Liver (tissue), 9 donors: ENCODE measurements around the gene MTHFD1L. TPM values are rescaled to one million over a fixed set of nuclear protein-coding genes. Genes with fewer than 3 reads are reported as not detected.

Experiments
- DNase-seq: peaks from one replicate; pipeline ENCODE4 v3.0.0-alpha.2; 2017; ENCODE audit warnings: low spot score
- H3K27ac ChIP-seq, 2 donors: one replicate each; pipeline ENCODE4 v1.7.0; 2013; ENCODE audit warnings: inconsistent platforms in 2 of 2, low read length in 2 of 2, control low read depth in 1 of 2, low read depth in 1 of 2, mild to moderate bottlenecking in 1 of 2
- H3K27me3 ChIP-seq, 4 donors: one replicate each; pipeline versions ENCODE4 v1.6.1 to v1.7.0; 2013; ENCODE audit warnings: low read length in 3 of 4, inconsistent platforms in 1 of 4, mild to moderate bottlenecking in 1 of 4, moderate library complexity in 1 of 4; ENCODE audit not compliant: control insufficient read depth in 4 of 4, insufficient read depth in 4 of 4
- H3K36me3 ChIP-seq, 4 donors: one replicate each; pipeline versions ENCODE4 v1.6.1 to v1.7.0; 2013; ENCODE audit warnings: low read length in 3 of 4, mild to moderate bottlenecking in 3 of 4, low read depth in 1 of 4, moderate library complexity in 1 of 4; ENCODE audit not compliant: control insufficient read depth in 4 of 4, insufficient read depth in 3 of 4
- H3K4me1 ChIP-seq, 4 donors: one replicate each; pipeline versions ENCODE4 v1.6.1 to v1.7.0; 2013; ENCODE audit warnings: low read length in 3 of 4, mild to moderate bottlenecking in 3 of 4, moderate library complexity in 1 of 4; ENCODE audit not compliant: control insufficient read depth in 4 of 4, insufficient read depth in 4 of 4
- H3K4me3 ChIP-seq, 3 donors: one replicate each; pipeline versions ENCODE4 v1.6.1 to v1.7.0; 2013; ENCODE audit warnings: low read length in 3 of 3, control low read depth in 1 of 3, low read depth in 1 of 3, mild to moderate bottlenecking in 1 of 3
- H3K9ac ChIP-seq, 2 donors: one replicate each; pipeline ENCODE4 v1.7.0; 2013; ENCODE audit warnings: low read length in 2 of 2, mild to moderate bottlenecking in 2 of 2, moderate library complexity in 2 of 2, control low read depth in 1 of 2, low read depth in 1 of 2
- H3K9me3 ChIP-seq, 4 donors: one replicate each; pipeline versions ENCODE4 v1.6.1 to v1.7.0; 2013; ENCODE audit warnings: low read length in 3 of 4; ENCODE audit not compliant: control insufficient read depth in 4 of 4
- EGR1 ChIP-seq, 2 donors: IDR thresholded peaks; 2 replicates each; pipeline ENCODE4 v1.6.1; 2016 to 2018; ENCODE audit warnings: antibody characterized with exemption in 2 of 2, low read depth in 2 of 2
- FOXA1 ChIP-seq: IDR thresholded peaks from 2 replicates; pipeline ENCODE4 v1.6.1; 2016; ENCODE audit warnings: antibody characterized with exemption
- FOXA2 ChIP-seq: IDR thresholded peaks from 2 replicates; pipeline ENCODE4 v1.6.1; 2016; ENCODE audit warnings: antibody characterized with exemption
- GABPA ChIP-seq, 2 donors: IDR thresholded peaks in 1 of 2; conservative IDR thresholded peaks in 1 of 2; 2 replicates each; pipeline ENCODE4 v1.6.1; 2016; ENCODE audit warnings: antibody characterized with exemption in 2 of 2, mild to moderate bottlenecking in 1 of 2, moderate library complexity in 1 of 2
- HNF4A ChIP-seq, 2 donors: conservative IDR thresholded peaks; 2 replicates each; pipeline ENCODE4 v1.6.1; 2016; ENCODE audit warnings: antibody characterized with exemption in 2 of 2, mild to moderate bottlenecking in 2 of 2
- HNF4G ChIP-seq: IDR thresholded peaks from 2 replicates; pipeline ENCODE4 v1.6.1; 2016; ENCODE audit warnings: antibody characterized with exemption
- JUND ChIP-seq, 2 donors: IDR thresholded peaks; 2 replicates each; pipeline ENCODE4 v1.6.1; 2016; ENCODE audit warnings: antibody characterized with exemption in 2 of 2
- NR2F2 ChIP-seq: IDR thresholded peaks from 2 replicates; pipeline ENCODE4 v1.6.1; 2016; ENCODE audit warnings: antibody characterized with exemption
- RAD21 ChIP-seq, 2 donors: IDR thresholded peaks; 2 replicates each; pipeline ENCODE4 v1.6.1; 2016; ENCODE audit warnings: antibody characterized with exemption in 2 of 2, mild to moderate bottlenecking in 2 of 2
- RXRA ChIP-seq, 2 donors: IDR thresholded peaks; 2 replicates each; pipeline ENCODE4 v1.6.1; 2017 to 2018; ENCODE audit warnings: antibody characterized with exemption in 2 of 2, mild to moderate bottlenecking in 1 of 2
- SP1 ChIP-seq: IDR thresholded peaks from 2 replicates; pipeline ENCODE4 v1.6.1; 2018; ENCODE audit warnings: antibody characterized with exemption, mild to moderate bottlenecking
- TAF1 ChIP-seq: conservative IDR thresholded peaks from 2 replicates; pipeline ENCODE4 v1.6.1; 2016; ENCODE audit warnings: antibody characterized with exemption, mild to moderate bottlenecking
- YY1 ChIP-seq: IDR thresholded peaks from 2 replicates; pipeline ENCODE4 v1.6.1; 2016; ENCODE audit warnings: antibody characterized with exemption, mild to moderate bottlenecking
- WGBS: extraction: QIAGEN DNeasy Blood & Tissue Kit; methylation state at CpG from one replicate; pipeline ENCODE4 v1.1.7; 2013; 5-methylcytosine and 5-hydroxymethylcytosine counted together
- polyA plus RNA-seq, 2 donors: library from polyadenylated mRNA; stranded (reverse) in 1 of 2; unstranded in 1 of 2; fragments of 200-250 nt in 1 of 2; fragments of >200 nt in 1 of 2; fragmentation: Nextera tagmentation in 1 of 2; extraction: Ambion mirVana in 1 of 2; gene quantifications; one replicate each; pipeline versions ENCODE4 v1.2.1 to v1.2.3, GENCODE V29; 2013 to 2015
- total RNA-seq, 2 donors: library from RNA; depleted of rRNA; stranded (reverse); fragments of >200 nt; gene quantifications; one replicate each; pipeline ENCODE4 v1.2.3, GENCODE V29; 2014
- TF ChIP-seq, protein P1 (sequence below): IDR thresholded peaks from 2 replicates; pipeline ENCODE4 v1.6.1; 2016; ENCODE audit warnings: antibody characterized with exemption
- TF ChIP-seq, protein P2 (sequence below): fragments of 150-350 bp; IDR thresholded peaks from 2 replicates; pipeline ENCODE4 v1.5.1; 2017; ENCODE audit warnings: improper control_type of control experiment, low read depth, low read length; ENCODE audit not compliant: missing input control
- TF ChIP-seq, protein P3 (sequence below): IDR thresholded peaks from 2 replicates; pipeline ENCODE4 v1.6.1; 2016; ENCODE audit warnings: antibody characterized with exemption
- TF ChIP-seq, protein P4 (sequence below): IDR thresholded peaks from 2 replicates; pipeline ENCODE4 v1.6.1; 2016; ENCODE audit warnings: antibody characterized with exemption, mild to moderate bottlenecking
- TF ChIP-seq, protein P5 (sequence below): IDR thresholded peaks from 2 replicates; pipeline ENCODE4 v1.6.1; 2016; ENCODE audit warnings: antibody characterized with exemption
- donor health status: healthy.
- donor health status: healthy.
- donor health status: healthy.
- donor health status: healthy.
- donor health status: healthy.

Gene MTHFD1L
- total and polyA plus RNA-seq, 4 donors, result 2.0 to 7.7 (median 2.8) TPM

DNA sequence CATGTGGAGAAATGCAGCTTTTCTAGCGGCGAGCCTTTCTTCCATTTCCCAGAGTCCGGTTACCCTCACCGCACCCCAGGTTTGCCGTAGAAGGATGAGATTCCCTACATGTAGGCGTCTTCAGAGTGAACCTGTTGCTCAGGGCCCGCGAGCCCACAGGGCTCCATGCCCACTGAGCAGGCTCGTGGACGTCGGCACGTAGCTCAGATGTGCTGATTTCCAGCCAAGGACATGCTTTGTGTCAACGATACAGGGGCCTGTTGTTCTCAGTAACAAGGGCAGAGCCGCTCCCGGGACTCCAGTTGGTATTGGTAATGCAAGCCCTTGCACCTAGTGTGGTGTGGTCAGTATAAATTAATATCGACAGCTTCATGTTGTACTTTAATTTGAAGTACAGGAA, 159.6 kb downstream of the MTHFD1L start:
- Histone ChIP-seq H3K36me3 (no peaks in the 10 kb centered on the region), H3K9ac (no peak overlapping the region), H3K4me3 (no peak overlapping the region), H3K27me3 (no peaks in the 10 kb centered on the region), H3K4me1 (peaks cover 0 to 5% (median 0%) of the 10 kb centered on the region in 4 donors), H3K9me3 (peaks cover 0 to 2% (median 0%) of the 10 kb centered on the region in 4 donors), H3K27ac (no peak overlapping the region)
- TF ChIP-seq HNF4G (no peak), GABPA (IDR thresholded peaks at IDR 0.05 in 1 of 2, conservative IDR thresholded peaks at IDR 0.05 in 1 of 2) (no peak), RAD21 (IDR thresholded peaks at IDR 0.05) (no peak), JUND (IDR thresholded peaks at IDR 0.05) (no peak), FOXA2 (no peak), TAF1 (no peak), FOXA1 (no peak), EGR1 (IDR thresholded peaks at IDR 0.05; ENCODE audit: low read depth in 2 of 2) (no peak), RXRA (IDR thresholded peaks at IDR 0.05) (no peak), NR2F2 (no peak)
- TF ChIP-seq, protein P1, sequence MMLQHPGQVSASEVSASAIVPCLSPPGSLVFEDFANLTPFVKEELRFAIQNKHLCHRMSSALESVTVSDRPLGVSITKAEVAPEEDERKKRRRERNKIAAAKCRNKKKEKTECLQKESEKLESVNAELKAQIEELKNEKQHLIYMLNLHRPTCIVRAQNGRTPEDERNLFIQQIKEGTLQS, result no peak
- TF ChIP-seq, protein P2, sequence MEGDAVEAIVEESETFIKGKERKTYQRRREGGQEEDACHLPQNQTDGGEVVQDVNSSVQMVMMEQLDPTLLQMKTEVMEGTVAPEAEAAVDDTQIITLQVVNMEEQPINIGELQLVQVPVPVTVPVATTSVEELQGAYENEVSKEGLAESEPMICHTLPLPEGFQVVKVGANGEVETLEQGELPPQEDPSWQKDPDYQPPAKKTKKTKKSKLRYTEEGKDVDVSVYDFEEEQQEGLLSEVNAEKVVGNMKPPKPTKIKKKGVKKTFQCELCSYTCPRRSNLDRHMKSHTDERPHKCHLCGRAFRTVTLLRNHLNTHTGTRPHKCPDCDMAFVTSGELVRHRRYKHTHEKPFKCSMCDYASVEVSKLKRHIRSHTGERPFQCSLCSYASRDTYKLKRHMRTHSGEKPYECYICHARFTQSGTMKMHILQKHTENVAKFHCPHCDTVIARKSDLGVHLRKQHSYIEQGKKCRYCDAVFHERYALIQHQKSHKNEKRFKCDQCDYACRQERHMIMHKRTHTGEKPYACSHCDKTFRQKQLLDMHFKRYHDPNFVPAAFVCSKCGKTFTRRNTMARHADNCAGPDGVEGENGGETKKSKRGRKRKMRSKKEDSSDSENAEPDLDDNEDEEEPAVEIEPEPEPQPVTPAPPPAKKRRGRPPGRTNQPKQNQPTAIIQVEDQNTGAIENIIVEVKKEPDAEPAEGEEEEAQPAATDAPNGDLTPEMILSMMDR, result no peak
- TF ChIP-seq, protein P3, sequence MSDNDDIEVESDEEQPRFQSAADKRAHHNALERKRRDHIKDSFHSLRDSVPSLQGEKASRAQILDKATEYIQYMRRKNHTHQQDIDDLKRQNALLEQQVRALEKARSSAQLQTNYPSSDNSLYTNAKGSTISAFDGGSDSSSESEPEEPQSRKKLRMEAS, result no peak
- TF ChIP-seq, protein P4, sequence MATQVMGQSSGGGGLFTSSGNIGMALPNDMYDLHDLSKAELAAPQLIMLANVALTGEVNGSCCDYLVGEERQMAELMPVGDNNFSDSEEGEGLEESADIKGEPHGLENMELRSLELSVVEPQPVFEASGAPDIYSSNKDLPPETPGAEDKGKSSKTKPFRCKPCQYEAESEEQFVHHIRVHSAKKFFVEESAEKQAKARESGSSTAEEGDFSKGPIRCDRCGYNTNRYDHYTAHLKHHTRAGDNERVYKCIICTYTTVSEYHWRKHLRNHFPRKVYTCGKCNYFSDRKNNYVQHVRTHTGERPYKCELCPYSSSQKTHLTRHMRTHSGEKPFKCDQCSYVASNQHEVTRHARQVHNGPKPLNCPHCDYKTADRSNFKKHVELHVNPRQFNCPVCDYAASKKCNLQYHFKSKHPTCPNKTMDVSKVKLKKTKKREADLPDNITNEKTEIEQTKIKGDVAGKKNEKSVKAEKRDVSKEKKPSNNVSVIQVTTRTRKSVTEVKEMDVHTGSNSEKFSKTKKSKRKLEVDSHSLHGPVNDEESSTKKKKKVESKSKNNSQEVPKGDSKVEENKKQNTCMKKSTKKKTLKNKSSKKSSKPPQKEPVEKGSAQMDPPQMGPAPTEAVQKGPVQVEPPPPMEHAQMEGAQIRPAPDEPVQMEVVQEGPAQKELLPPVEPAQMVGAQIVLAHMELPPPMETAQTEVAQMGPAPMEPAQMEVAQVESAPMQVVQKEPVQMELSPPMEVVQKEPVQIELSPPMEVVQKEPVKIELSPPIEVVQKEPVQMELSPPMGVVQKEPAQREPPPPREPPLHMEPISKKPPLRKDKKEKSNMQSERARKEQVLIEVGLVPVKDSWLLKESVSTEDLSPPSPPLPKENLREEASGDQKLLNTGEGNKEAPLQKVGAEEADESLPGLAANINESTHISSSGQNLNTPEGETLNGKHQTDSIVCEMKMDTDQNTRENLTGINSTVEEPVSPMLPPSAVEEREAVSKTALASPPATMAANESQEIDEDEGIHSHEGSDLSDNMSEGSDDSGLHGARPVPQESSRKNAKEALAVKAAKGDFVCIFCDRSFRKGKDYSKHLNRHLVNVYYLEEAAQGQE, result no peak
- TF ChIP-seq, protein P5, sequence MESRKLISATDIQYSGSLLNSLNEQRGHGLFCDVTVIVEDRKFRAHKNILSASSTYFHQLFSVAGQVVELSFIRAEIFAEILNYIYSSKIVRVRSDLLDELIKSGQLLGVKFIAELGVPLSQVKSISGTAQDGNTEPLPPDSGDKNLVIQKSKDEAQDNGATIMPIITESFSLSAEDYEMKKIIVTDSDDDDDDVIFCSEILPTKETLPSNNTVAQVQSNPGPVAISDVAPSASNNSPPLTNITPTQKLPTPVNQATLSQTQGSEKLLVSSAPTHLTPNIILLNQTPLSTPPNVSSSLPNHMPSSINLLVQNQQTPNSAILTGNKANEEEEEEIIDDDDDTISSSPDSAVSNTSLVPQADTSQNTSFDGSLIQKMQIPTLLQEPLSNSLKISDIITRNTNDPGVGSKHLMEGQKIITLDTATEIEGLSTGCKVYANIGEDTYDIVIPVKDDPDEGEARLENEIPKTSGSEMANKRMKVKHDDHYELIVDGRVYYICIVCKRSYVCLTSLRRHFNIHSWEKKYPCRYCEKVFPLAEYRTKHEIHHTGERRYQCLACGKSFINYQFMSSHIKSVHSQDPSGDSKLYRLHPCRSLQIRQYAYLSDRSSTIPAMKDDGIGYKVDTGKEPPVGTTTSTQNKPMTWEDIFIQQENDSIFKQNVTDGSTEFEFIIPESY, result no peak
- 85% methylated on average over 16 of the region's 16 CpGs for WGBS
- DNase-seq, result no peak

DNA sequence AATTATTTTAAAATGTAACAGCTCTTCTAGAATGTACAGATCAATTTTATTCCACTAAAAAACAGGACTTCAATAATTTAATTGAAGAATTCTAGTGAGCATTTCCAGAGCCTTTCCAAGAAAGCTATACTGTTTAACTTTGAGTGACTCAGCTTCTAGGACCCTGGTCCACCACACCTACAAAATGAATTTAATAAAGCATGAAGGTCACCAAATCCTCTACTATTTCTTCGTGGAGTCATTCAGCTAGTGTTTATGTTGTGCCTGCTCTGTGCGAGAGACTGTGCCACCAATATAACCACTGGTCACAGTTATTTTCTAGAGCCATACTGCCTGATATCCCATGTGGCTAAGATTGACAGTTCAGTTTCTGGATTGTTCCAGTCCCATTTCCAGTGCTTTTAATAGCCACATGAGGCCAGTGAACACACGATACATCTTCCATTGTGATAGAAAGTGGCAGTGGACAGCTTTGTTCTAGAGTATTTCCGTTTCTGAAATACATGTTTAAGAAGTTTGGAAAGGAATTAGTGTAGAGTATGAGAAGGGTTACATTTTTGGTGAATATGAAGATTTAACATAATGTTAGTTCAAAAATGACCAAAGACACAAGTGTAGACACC, 160.7 kb downstream of the MTHFD1L start:
- Histone ChIP-seq H3K27me3 (no peaks in the 10 kb centered on the region), H3K4me1 (peaks cover 0 to 5% (median 0%) of the 10 kb centered on the region in 4 donors), H3K9me3 (peaks cover 0 to 2% (median 0%) of the 10 kb centered on the region in 4 donors), H3K27ac (no peak overlapping the region), H3K9ac (no peak overlapping the region), H3K4me3 (no peak overlapping the region), H3K36me3 (no peaks in the 10 kb centered on the region)
- 91% methylated on average over 4 of the region's 4 CpGs for WGBS
- no peak for DNase-seq
- TF ChIP-seq GABPA (IDR thresholded peaks at IDR 0.05 in 1 of 2, conservative IDR thresholded peaks at IDR 0.05 in 1 of 2) (no peak), EGR1 (IDR thresholded peaks at IDR 0.05; ENCODE audit: low read depth in 2 of 2) (no peak), RXRA (IDR thresholded peaks at IDR 0.05) (no peak), HNF4G (no peak), FOXA2 (no peak), SP1 (no peak), FOXA1 (no peak), JUND (IDR thresholded peaks at IDR 0.05) (no peak), YY1 (no peak), RAD21 (IDR thresholded peaks at IDR 0.05) (no peak), HNF4A (conservative IDR thresholded peaks at IDR 0.05) (no peak), TAF1 (no peak)
- TF ChIP-seq, protein P3, result no peak
- TF ChIP-seq, protein P1, result no peak
- TF ChIP-seq, protein P4, result no peak
